GM23338 (cell line): ENCODE results near the gene PLD5. TPM values are rescaled to one million over a fixed set of nuclear protein-coding genes. Genes with fewer than 3 reads are reported as not detected.

Experiments
- CTCF ChIP-seq, 2 experiments: fragments of 200-600 bp in 1 of 2; sonication (generic) in 1 of 2; conservative IDR thresholded peaks; 2 replicates each; pipeline versions ENCODE4 v1.5.1 to v1.6.1; 2016 to 2017; ENCODE audit warnings: antibody characterized with exemption in 2 of 2, low read depth in 2 of 2, mild to moderate bottlenecking in 2 of 2, moderate library complexity in 1 of 2
- ETS1 ChIP-seq: IDR thresholded peaks from 2 replicates; pipeline ENCODE4 v1.6.1; 2016; ENCODE audit warnings: antibody characterized with exemption
- EZH2 ChIP-seq: fragments of 200-600 bp; sonication (generic); IDR thresholded peaks from one replicate; pipeline ENCODE4 v1.8.0; 2017; ENCODE audit warnings: antibody characterized with exemption, mild to moderate bottlenecking, low read depth; ENCODE audit not compliant: unreplicated experiment
- JUNB ChIP-seq: IDR thresholded peaks from one replicate; pipeline ENCODE4 v1.6.1; 2016; ENCODE audit warnings: antibody characterized with exemption; ENCODE audit not compliant: unreplicated experiment
- NANOG ChIP-seq: IDR thresholded peaks from 2 replicates; pipeline ENCODE4 v1.6.1; 2016; ENCODE audit warnings: antibody characterized with exemption, borderline replicate concordance
- POLR2AphosphoS5 ChIP-seq: IDR thresholded peaks from 2 replicates; pipeline ENCODE4 v1.6.1; 2016; ENCODE audit warnings: antibody characterized with exemption, low read depth
- ZNF114 ChIP-seq: fragments of 250-450 bp; sonication (Bioruptor Pico); IDR thresholded peaks from 2 replicates; pipeline ENCODE4 v1.5.0; 2020; ENCODE audit warnings: mild to moderate bottlenecking, moderate library complexity
- ZNF331 ChIP-seq: fragments of 250-450 bp; sonication (Bioruptor Pico); IDR thresholded peaks from 2 replicates; pipeline ENCODE4 v1.5.0; 2020; ENCODE audit warnings: low read depth, mild to moderate bottlenecking, moderate library complexity
- ZNF462 ChIP-seq: fragments of 250-450 bp; sonication (Bioruptor Pico); IDR thresholded peaks from 2 replicates; pipeline ENCODE4 v1.5.0; 2020; ENCODE audit warnings: mild to moderate bottlenecking, moderate library complexity
- polyA plus RNA-seq: library from polyadenylated mRNA; unstranded; fragments of >200 nt; fragmentation: Nextera tagmentation; extraction: Ambion mirVana; gene quantifications from 2 replicates; pipeline ENCODE4 v1.2.1, GENCODE V29; 2016
- total RNA-seq: library from RNA; depleted of rRNA; stranded (reverse); fragments of >200 nt; shearing (Covaris generic); gene quantifications from 2 replicates; pipeline ENCODE4 v1.2.3, GENCODE V29; 2014

Gene PLD5
- total and polyA plus RNA-seq, 2 experiments from 2014 or later = 5.5 to 5.8 TPM

GRCh38 chr1:242187171-242187570 lies 337.3 kb downstream of the PLD5 start (continued):
- TF ChIP-seq ZNF462 (CRISPR knock-in tag) = no peak
- no peak for TF ChIP-seq ZNF331
- TF ChIP-seq POLR2AphosphoS5 = no peak
- TF ChIP-seq JUNB = no peak
- TF ChIP-seq CTCF (conservative IDR thresholded peaks at IDR 0.05; ENCODE audit: low read depth in 2 of 2) = no peak
- no peak for TF ChIP-seq NANOG
- no peak for TF ChIP-seq ETS1
- no peak for TF ChIP-seq EZH2
- no peak for TF ChIP-seq ZNF114 (CRISPR knock-in tag)
